ENCODE measurements around the gene PSMC3.

The PSMC3 gene

GRCh38 chr11:47374720-47375019 lies 51.6 kb downstream of the PSMC3 start:
- no peak for DNase-seq (ENCODE audit: low read depth)
- H3K4me3 ChIP-seq (ENCODE audit: low read depth, low read length) = no peak overlapping the region
- in situ Hi-C loops (cut with HindIII; ENCODE audit: low sequenced_read_pairs) = no loop called here
- no peak for TF ChIP-seq CTCF (IDR thresholded peaks at IDR 0.05; ENCODE audit: low read depth, low read length, missing control alignments)

GRCh38 chr11:47373876-47374719 lies 52.1 kb downstream of the PSMC3 start:
- in situ Hi-C loops (cut with HindIII; ENCODE audit: low sequenced_read_pairs) = no loop called here
- TF ChIP-seq CTCF (IDR thresholded peaks at IDR 0.05; ENCODE audit: low read depth, low read length, missing control alignments) = peak; percentile 97

GRCh38 chr11:47372422-47372821 lies 53.8 kb downstream of the PSMC3 start:
- TF ChIP-seq CTCF (IDR thresholded peaks at IDR 0.05; ENCODE audit: low read depth, low read length, missing control alignments) = no peak
- DNase-seq (ENCODE audit: low read depth) = no peak
- in situ Hi-C loops (cut with HindIII; ENCODE audit: low sequenced_read_pairs) = no loop called here
- no peak overlapping the region for H3K4me3 ChIP-seq (ENCODE audit: low read depth, low read length)

More at GRCh38 chr11:47373876-47374719, 52.1 kb downstream of the PSMC3 start:
- peak; percentile 24 for DNase-seq (ENCODE audit: low read depth)
- no peak overlapping the region for H3K4me3 ChIP-seq (ENCODE audit: low read depth, low read length)

GRCh38 chr11:47369676-47370075 lies 56.6 kb downstream of the PSMC3 start:
- DNase-seq (ENCODE audit: low read depth) = no peak
- H3K4me3 ChIP-seq (ENCODE audit: low read depth, low read length) = no peak overlapping the region
- in situ Hi-C loops (cut with HindIII; ENCODE audit: low sequenced_read_pairs) = no loop called here
- TF ChIP-seq CTCF (IDR thresholded peaks at IDR 0.05; ENCODE audit: low read depth, low read length, missing control alignments) = no peak

Data from astrocyte of the cerebellum (primary cell).